GM18519 (cell line): Measurements from ENCODE around the gene S100A10.
A peak's percentile ranks its signal among the peaks of the same experiment; 100 is the strongest.

ENCODE experiments used
- ATAC-seq: cut with Tn5 transposase; IDR thresholded peaks from one replicate; pipeline ENCODE4 v1.9.1; 2021; ENCODE audit warnings: mild to moderate bottlenecking, moderate library complexity; ENCODE audit not compliant: unreplicated experiment, low FRiP score

S100A10 gene

GRCh38 chr1:151989211-151989862 lies 4.3 kb downstream of the S100A10 start:
- ATAC-seq, result no peak

GRCh38 chr1:151988405-151988923 lies 5.2 kb downstream of the S100A10 start:
- no peak for ATAC-seq

- ATAC-seq, result no peak
Observed at GRCh38 chr1:151986501-151987190, 7.0 kb downstream of the S100A10 start.

- no peak for ATAC-seq
Observed at GRCh38 chr1:151985768-151986167, 7.9 kb downstream of the S100A10 start.

GRCh38 chr1:151985270-151985669 lies 8.4 kb downstream of the S100A10 start:
- no peak for ATAC-seq

- peak; percentile 84 for ATAC-seq
Observed at GRCh38 chr1:151984313-151984956, 9.2 kb downstream of the S100A10 start.

- no peak for ATAC-seq
Observed at GRCh38 chr1:151982300-151983005, 11.2 kb downstream of the S100A10 start.

- no peak for ATAC-seq
Observed at GRCh38 chr1:151981178-151981525, 12.5 kb downstream of the S100A10 start.

GRCh38 chr1:151980287-151981177 lies 13.1 kb downstream of the S100A10 start:
- no peak for ATAC-seq

GRCh38 chr1:151978922-151979321 lies 14.7 kb downstream of the S100A10 start:
- ATAC-seq, result no peak

GRCh38 chr1:151977662-151978230 lies 15.9 kb downstream of the S100A10 start:
- ATAC-seq, result no peak

- no peak for ATAC-seq
Observed at GRCh38 chr1:151976858-151977257, 16.8 kb downstream of the S100A10 start.

- ATAC-seq, result no peak
Observed at GRCh38 chr1:151976015-151976343, 17.7 kb downstream of the S100A10 start.

- no peak for ATAC-seq
Observed at GRCh38 chr1:151975311-151976014, 18.2 kb downstream of the S100A10 start.

- no peak for ATAC-seq
Observed at GRCh38 chr1:151972542-151973248, 21.0 kb downstream of the S100A10 start.

GRCh38 chr1:151970626-151971025 lies 23.0 kb downstream of the S100A10 start:
- no peak for ATAC-seq

GRCh38 chr1:151970128-151970527 lies 23.5 kb downstream of the S100A10 start:
- no peak for ATAC-seq

- ATAC-seq, result no peak
Observed at GRCh38 chr1:151968791-151969399, 24.8 kb downstream of the S100A10 start.
